BLaER1 treated with 17β-estradiol and CSF1 and Interleukin-3, amounts not matched to agents 10 nM and 100 nM (cell line): ENCODE data around the gene CHSY3.

Experiments used
- H3K27ac ChIP-seq, 11 experiments: shearing (Covaris generic); formaldehyde crosslinking; 2 replicates each; pipeline ENCODE4 v1.8.1; 2022
- H3K27me3 ChIP-seq, 11 experiments: shearing (Covaris generic); formaldehyde crosslinking; 2 replicates each; pipeline ENCODE4 v1.8.1; 2022
- H3K36me3 ChIP-seq, 11 experiments: shearing (Covaris generic); formaldehyde crosslinking; 2 replicates each; pipeline ENCODE4 v1.8.1; 2022
- H3K4me1 ChIP-seq, 10 experiments: shearing (Covaris generic); formaldehyde crosslinking; 2 replicates each; pipeline ENCODE4 v1.8.1; 2022
- H3K4me2 ChIP-seq, 11 experiments: shearing (Covaris generic); formaldehyde crosslinking; 2 replicates each; pipeline ENCODE4 v1.8.1; 2022
- H3K4me3 ChIP-seq, 10 experiments: shearing (Covaris generic); formaldehyde crosslinking; 2 replicates each; pipeline ENCODE4 v1.8.1; 2022
- H3K9ac ChIP-seq, 11 experiments: shearing (Covaris generic); formaldehyde crosslinking; 2 replicates each; pipeline ENCODE4 v1.8.1; 2022
- H3K9me3 ChIP-seq, 11 experiments: shearing (Covaris generic); formaldehyde crosslinking; replicated peaks in 1 of 11; 2 replicates each; pipeline ENCODE4 v1.8.1; 2022
- H4K20me1 ChIP-seq, 11 experiments: shearing (Covaris generic); formaldehyde crosslinking; 2 replicates each; pipeline ENCODE4 v1.8.1; 2022
- Cebpa-rat ChIP-seq, 11 experiments: shearing (Covaris generic); IDR thresholded peaks; 2 replicates each; pipeline ENCODE4 v1.8.1; 2022

CHSY3 gene

DNA sequence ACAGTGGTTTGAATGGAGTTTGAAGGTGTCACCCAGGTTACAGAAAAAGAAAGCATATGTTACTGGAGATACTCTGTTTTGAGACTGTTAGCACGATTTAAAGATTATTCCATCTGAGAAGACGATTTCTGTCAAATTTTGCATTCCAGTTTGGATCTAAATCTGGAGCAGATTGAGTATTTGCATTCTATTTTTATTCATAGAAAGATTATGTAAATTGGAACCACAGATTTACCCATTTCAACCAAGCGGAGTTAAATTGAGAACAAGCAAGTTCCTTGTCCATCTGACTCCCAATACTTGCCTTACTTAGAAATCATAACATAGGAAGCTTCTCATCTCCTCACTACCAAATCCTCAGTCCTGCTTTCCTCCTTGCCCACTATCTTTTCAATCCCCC is 255.7 kb downstream of the CHSY3 start:
- H4K20me1 ChIP-seq, result no peaks in the 10 kb centered on the region
- no peak overlapping the region for H3K4me3 ChIP-seq
- no peak overlapping the region for H3K27ac ChIP-seq
- H3K9me3 ChIP-seq, result no peaks in the 10 kb centered on the region
- H3K36me3 ChIP-seq, result no peaks in the 10 kb centered on the region
- no peak overlapping the region for H3K9ac ChIP-seq
- no peaks in the 10 kb centered on the region for H3K27me3 ChIP-seq
- no peak overlapping the region for H3K4me2 ChIP-seq
- TF ChIP-seq Cebpa-rat (IDR thresholded peaks at IDR 0.05), result no peak
- H3K4me1 ChIP-seq, result no peaks in the 10 kb centered on the region

DNA sequence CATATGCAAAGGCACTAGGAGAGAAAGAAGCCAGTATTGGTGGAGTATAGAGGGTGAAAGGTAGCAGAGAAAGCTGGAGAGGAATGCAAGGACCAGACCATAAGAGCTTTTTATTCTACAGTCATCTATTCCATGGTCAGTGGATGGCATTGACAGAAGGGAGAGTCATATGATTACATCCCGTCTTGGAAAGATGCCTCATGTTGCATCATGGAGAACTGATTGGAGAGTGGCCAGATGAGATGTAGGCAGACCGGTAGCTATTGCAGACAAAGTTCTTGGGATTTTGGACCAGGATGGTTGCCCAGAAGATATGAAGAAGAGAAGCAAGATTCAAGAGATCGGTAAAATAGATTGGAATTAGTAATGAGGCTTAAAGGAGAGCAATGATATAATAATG is 260.7 kb downstream of the CHSY3 start:
- Histone ChIP-seq H3K4me3 (no peak overlapping the region), H3K36me3 (no peaks in the 10 kb centered on the region), H3K9ac (no peak overlapping the region), H3K27ac (no peak overlapping the region), H3K4me1 (no peaks in the 10 kb centered on the region), H3K27me3 (no peaks in the 10 kb centered on the region), H3K9me3 (0 out of 22 replicates have a peak, but pooled peaks cover 0 to 1% (median 0%) of the 10 kb centered on the region in 11 experiments), H4K20me1 (no peaks in the 10 kb centered on the region), H3K4me2 (no peak overlapping the region)
- no peak for TF ChIP-seq Cebpa-rat (IDR thresholded peaks at IDR 0.05)

DNA sequence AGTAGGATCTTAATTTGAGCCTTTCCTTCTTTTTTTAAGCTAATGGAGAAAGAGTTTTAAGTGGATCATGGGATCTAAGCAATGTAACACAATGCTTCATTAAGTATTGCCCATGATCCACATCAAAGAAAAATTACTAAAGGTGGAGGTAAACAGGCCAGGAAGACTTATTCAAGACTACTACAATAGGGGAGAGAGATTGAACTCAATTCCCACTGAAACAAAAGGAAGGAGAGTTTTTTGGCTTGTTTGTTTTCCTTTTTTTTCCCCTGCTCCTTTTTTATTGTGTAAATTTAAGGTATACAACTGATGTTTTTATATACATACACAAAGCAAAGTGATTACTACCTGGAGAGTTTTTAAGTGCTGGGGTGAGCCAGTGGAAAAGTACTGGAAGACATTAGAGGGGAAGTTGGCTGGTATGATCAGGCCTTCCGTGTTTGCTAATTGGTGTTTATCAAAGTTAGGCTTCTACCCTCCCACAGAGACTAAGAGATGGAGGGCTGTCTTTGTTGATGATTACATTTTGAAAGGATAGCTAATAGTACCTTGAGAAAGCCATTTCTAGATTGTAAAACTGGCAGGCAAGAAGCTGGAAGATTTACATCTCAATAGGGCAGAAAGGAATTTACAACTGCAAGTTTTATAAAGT is 262.7 kb downstream of the CHSY3 start:
- H4K20me1 ChIP-seq, result no peaks in the 10 kb centered on the region
- H3K4me2 ChIP-seq, result no peak overlapping the region
- H3K36me3 ChIP-seq, result no peaks in the 10 kb centered on the region
- no peak overlapping the region for H3K4me3 ChIP-seq
- H3K9ac ChIP-seq, result no peak overlapping the region
- peaks cover 0 to 5% (median 0%) of the 10 kb centered on the region in 10 experiments; a peak in 2 of 20 replicates for H3K4me1 ChIP-seq
- H3K27ac ChIP-seq, result no peak overlapping the region
- TF ChIP-seq Cebpa-rat (IDR thresholded peaks at IDR 0.05), result no peak
- H3K9me3 ChIP-seq, result 0 out of 22 replicates have a peak, but pooled peaks cover 0 to 10% (median 0%) of the 10 kb centered on the region in 11 experiments
- no peaks in the 10 kb centered on the region for H3K27me3 ChIP-seq

DNA sequence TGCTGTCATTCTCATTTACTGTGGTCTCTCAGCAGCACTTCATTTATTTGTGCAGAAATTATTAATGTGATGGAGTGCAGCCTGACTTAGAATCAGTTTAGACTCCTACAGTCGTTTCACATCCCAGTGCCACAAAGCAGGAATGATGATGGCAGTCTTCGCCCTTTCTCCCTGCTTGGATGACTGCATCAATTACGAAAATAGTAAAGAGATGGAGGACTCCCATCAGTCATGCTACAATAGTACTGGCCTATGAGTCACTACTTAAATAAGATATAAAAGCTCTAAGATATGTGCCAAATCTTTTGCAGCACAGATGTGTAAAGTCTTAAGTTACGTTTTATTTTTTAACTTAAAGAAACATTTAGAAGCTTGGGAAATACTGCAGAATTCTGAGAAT is 263.9 kb downstream of the CHSY3 start:
- Histone ChIP-seq H4K20me1 (no peaks in the 10 kb centered on the region), H3K27ac (no peak overlapping the region), H3K27me3 (no peaks in the 10 kb centered on the region), H3K36me3 (no peaks in the 10 kb centered on the region), H3K4me2 (no peak overlapping the region), H3K9me3 (0 out of 22 replicates have a peak, but pooled peaks cover 0 to 10% (median 0%) of the 10 kb centered on the region in 11 experiments), H3K4me3 (no peak overlapping the region), H3K9ac (no peak overlapping the region), H3K4me1 (peaks cover 0 to 5% (median 0%) of the 10 kb centered on the region in 10 experiments; a peak in 2 of 20 replicates)
- no peak for TF ChIP-seq Cebpa-rat (IDR thresholded peaks at IDR 0.05)

DNA sequence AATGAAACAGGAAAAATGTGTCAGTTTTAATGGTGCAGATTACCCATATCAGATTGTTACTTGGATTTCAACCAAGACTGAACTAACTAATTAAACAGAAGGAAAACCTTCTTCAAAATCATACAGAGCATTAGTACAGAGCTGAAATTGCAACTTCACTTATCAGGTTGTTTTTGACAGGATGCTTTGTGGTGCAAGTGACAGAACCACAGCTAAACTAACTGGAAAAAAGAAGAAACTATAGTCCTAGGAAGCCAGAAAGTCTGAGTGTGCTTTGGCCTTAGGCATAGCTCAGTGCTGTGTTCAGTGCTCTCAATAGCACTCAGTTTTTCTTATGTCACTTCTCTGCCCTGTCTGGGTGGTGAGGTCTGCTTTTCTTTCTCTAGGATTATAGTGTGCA is 267.4 kb downstream of the CHSY3 start:
- Histone ChIP-seq H3K36me3 (no peaks in the 10 kb centered on the region), H3K27ac (no peak overlapping the region), H4K20me1 (no peaks in the 10 kb centered on the region), H3K4me2 (no peak overlapping the region), H3K9ac (no peak overlapping the region), H3K4me1 (peaks cover 0 to 5% (median 0%) of the 10 kb centered on the region in 10 experiments; a peak in 2 of 20 replicates), H3K9me3 (peaks cover 0 to 14% (median 0%) of the 10 kb centered on the region in 11 experiments; a peak in 6 of 22 replicates), H3K4me3 (no peak overlapping the region), H3K27me3 (no peaks in the 10 kb centered on the region)
- TF ChIP-seq Cebpa-rat (IDR thresholded peaks at IDR 0.05), result no peak

DNA sequence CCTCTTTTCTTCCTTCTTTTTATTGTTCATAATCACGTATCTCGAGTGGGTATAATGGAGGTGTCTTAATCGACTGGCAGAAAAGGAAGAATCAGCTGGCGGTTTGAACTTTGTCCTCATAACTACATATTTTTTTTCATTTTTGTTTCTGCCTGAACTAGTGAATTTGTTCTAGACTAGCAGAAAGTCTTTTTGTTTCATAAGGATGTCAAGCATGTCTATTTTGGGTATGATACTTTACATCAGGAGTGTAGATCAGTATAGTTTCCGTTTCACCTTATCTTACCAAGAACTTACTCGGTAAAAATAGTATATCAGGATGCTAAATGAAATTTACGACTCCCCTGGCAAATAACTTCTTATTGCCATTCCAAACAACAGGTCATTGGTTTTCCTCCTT is 278.9 kb downstream of the CHSY3 start:
- Histone ChIP-seq H4K20me1 (no peaks in the 10 kb centered on the region), H3K4me2 (no peak overlapping the region), H3K27ac (no peak overlapping the region), H3K4me3 (no peak overlapping the region), H3K9me3 (no peaks in the 10 kb centered on the region), H3K27me3 (no peaks in the 10 kb centered on the region), H3K4me1 (no peaks in the 10 kb centered on the region), H3K9ac (no peak overlapping the region), H3K36me3 (peaks cover 0 to 17% (median 0%) of the 10 kb centered on the region in 11 experiments; a peak in 2 of 22 replicates)
- TF ChIP-seq Cebpa-rat (IDR thresholded peaks at IDR 0.05), result no peak

DNA sequence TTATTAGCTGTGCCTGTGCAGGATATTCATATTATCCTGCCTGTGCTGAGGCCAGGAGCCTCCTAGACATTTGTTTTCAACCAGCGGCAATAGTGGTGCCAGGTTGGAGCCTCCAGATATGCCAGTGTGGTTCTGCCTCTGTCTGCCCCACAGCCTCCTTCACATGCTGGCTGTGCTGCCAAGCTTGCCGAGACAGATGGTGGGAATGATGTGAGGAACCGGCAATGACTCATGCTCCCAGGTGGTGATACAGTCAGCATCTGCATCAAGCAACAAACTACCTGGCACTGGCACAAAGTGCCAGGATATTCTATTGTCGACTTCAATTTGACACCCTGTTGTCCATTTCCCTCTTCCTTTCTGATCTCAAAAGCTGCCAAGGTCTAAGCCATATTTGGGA is 285.7 kb downstream of the CHSY3 start:
- H3K9ac ChIP-seq, result no peak overlapping the region
- no peaks in the 10 kb centered on the region for H3K27me3 ChIP-seq
- TF ChIP-seq Cebpa-rat (IDR thresholded peaks at IDR 0.05), result no peak

DNA sequence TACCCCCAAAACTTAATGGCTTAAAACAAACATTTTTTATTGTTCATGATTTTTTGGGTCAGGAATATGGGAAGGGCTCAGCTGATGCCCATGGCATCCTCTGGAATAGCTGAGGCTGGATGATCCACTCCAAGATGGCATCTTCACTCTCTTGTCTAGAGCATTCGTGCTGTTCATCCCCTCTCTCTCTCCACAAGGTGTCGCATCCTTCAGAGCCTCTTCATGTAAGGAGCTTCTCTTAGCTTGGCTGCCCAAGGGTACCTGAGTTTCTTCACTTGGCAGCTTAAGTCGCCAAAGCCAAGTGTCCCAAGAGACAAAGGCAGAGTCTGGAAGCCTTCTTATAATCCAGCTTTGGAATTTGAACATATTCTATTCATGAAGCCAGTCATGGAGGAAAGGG is 294.7 kb downstream of the CHSY3 start:
- Histone ChIP-seq H3K36me3 (no peaks in the 10 kb centered on the region; a peak in 1 of 22 replicates), H3K9ac (no peak overlapping the region), H3K4me3 (no peak overlapping the region), H3K27me3 (no peaks in the 10 kb centered on the region), H4K20me1 (no peaks in the 10 kb centered on the region), H3K4me1 (no peaks in the 10 kb centered on the region), H3K27ac (no peak overlapping the region), H3K9me3 (peaks cover 10 to 22% (median 17%) of the 10 kb centered on the region in 11 experiments; a peak in 21 of 22 replicates), H3K4me2 (no peak overlapping the region)
- TF ChIP-seq Cebpa-rat (IDR thresholded peaks at IDR 0.05), result no peak

More for the DNA sequence above, 285.7 kb downstream of the CHSY3 start:
- Histone ChIP-seq H3K36me3 (peaks cover 0 to 8% (median 0%) of the 10 kb centered on the region in 11 experiments; a peak in 2 of 22 replicates), H3K9me3 (no peaks in the 10 kb centered on the region), H3K4me2 (no peak overlapping the region), H3K27ac (no peak overlapping the region), H3K4me3 (no peak overlapping the region), H4K20me1 (no peaks in the 10 kb centered on the region), H3K4me1 (no peaks in the 10 kb centered on the region)

DNA sequence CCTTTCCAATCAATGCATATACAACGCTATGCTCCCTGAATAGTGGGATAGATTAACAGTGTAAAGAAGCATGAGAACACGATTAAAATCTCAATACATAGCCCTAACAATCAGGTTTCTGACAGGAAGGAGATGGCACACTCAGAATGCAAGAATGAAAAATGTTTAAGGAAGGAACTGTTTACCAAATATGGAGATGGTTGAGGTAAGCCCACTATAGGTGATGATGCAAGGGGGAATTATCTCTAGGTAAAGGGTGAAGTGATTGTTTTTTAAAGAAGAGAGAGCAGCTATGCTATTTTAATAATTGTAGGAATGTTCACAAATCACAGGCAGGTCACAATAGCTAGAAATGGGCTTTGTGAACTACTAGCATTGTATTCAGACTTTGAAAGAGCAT is 302.4 kb downstream of the CHSY3 start:
- H3K9ac ChIP-seq, result no peak overlapping the region
- H3K4me1 ChIP-seq, result peaks cover 0 to 3% (median 0%) of the 10 kb centered on the region in 10 experiments; a peak in 1 of 20 replicates
- no peak overlapping the region for H3K27ac ChIP-seq
- H3K9me3 ChIP-seq, result peaks cover 10 to 18% (median 13%) of the 10 kb centered on the region in 11 experiments; a peak in 21 of 22 replicates
- H3K36me3 ChIP-seq, result no peaks in the 10 kb centered on the region; a peak in 1 of 22 replicates
- no peak overlapping the region for H3K4me3 ChIP-seq
- TF ChIP-seq Cebpa-rat (IDR thresholded peaks at IDR 0.05), result no peak
- no peaks in the 10 kb centered on the region for H3K27me3 ChIP-seq
- H4K20me1 ChIP-seq, result no peaks in the 10 kb centered on the region
- no peak overlapping the region for H3K4me2 ChIP-seq

DNA sequence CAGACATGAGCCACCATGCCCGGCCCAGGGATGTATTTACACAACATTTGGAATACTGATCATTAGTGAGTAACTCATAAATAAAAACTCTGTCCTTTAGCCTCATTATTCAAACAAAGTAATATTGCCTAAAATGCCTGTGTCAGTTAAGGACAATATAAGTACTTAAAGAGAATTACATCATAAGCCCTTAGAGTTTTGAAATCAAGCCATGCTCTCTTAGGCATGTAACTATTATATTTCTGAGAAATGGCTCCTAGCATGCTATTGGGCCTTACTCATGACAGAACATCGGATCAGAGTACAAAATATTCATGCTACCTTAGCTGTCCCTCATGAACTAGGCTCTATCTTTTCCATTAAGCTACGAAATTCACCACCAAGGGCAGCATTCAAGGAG is 309.3 kb downstream of the CHSY3 start:
- Histone ChIP-seq H3K4me2 (no peak overlapping the region), H4K20me1 (no peaks in the 10 kb centered on the region), H3K27ac (no peak overlapping the region), H3K9me3 (no peaks in the 10 kb centered on the region), H3K9ac (no peak overlapping the region), H3K36me3 (no peaks in the 10 kb centered on the region), H3K4me3 (no peak overlapping the region), H3K27me3 (no peaks in the 10 kb centered on the region), H3K4me1 (peaks cover 0 to 6% (median 0%) of the 10 kb centered on the region in 10 experiments; a peak in 1 of 20 replicates)
- no peak for TF ChIP-seq Cebpa-rat (IDR thresholded peaks at IDR 0.05)
